Inferior parietal cortex (tissue), 1 donor: ENCODE measurements around the gene ZSCAN4.

Experiments
- DNase-seq: peaks from one replicate; pipeline ENCODE4 v3.0.0-alpha.2; 2016; ENCODE audit errors: extremely low spot score

ZSCAN4 gene

DNA sequence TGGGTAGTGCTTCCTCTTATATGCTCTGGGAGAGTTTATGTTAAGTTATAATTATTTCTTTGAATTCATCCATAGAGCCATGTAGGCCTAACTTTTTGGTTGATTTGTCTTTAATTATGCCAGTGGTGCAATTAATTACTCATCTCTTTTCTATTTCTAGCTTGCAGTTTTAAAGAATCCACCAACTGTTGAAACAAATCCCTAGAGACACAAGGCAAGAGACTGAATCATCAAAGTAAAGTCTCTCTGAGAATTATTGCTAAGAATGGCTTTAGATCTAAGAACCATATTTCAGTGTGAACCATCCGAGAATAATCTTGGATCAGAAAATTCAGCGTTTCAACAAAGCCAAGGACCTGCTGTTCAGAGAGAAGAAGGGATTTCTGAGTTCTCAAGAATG lies 7.1 kb downstream of the ZSCAN4 start:
- no peak for DNase-seq

- DNase-seq: no peak
These were observed 13.6 kb downstream of the ZSCAN4 start for GRCh38 chr19:57682226-57682766.

GRCh38 chr19:57686727-57687126 lies 18.0 kb downstream of the ZSCAN4 start:
- no peak for DNase-seq

- no peak for DNase-seq
These were observed 18.8 kb downstream of the ZSCAN4 start for GRCh38 chr19:57687363-57688010.

DNA sequence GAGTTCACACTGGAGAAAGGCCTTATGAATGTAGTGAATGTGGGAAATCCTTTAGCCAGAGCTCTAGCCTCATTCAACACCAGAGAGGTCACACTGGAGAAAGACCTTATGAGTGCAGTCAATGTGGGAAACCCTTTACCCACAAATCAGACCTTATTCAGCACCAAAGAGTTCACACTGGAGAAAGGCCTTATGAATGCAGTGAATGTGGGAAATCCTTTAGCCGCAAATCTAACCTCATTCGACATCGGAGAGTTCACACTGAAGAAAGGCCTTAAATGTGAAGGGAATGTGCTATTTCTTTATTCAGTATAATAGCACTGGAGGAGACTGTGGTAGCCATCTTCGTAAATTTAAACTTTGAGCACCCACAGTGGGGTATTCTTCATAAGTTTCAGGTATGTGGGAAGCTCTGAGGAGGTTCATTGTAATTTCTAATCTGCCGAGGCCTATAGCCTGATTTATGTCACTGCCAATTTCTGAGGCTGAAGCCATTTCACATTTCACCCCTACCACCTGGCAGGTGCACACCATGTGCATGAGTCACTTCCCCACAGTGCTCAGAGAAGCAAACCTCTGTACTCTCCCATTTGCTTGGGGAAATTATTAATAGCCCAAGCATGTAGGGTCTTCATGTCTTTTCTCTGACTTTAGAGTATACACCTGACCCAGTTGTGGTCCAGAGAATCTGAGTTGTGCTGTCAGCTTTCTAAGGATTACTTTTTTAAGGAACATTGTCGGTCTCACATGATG lies 19.5 kb downstream of the ZSCAN4 start:
- no peak for DNase-seq

GRCh38 chr19:57689750-57690149 lies 21.0 kb downstream of the ZSCAN4 start:
- DNase-seq: no peak

DNA sequence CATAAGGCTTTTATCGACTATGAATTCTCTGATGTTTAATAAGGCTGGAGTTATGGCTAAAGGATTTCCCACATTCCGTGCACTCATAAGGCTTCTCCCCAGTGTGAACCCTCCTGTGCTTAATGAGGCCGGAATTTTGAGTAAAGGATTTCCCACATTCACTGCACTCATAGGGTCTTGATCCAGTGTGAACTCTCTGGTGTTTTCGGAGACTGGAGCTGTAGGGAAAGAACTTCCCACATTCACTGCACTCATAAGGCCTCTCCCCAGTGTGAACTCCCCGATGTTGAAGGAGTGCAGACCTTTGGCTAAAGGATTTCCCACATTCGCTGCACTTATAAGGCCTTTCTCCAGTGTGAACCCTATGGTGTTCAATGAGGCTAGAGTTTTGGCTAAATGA lies 32.9 kb downstream of the ZSCAN4 start:
- DNase-seq: no peak

GRCh38 chr19:57706346-57706745 lies 37.6 kb downstream of the ZSCAN4 start:
- DNase-seq: no peak

DNA sequence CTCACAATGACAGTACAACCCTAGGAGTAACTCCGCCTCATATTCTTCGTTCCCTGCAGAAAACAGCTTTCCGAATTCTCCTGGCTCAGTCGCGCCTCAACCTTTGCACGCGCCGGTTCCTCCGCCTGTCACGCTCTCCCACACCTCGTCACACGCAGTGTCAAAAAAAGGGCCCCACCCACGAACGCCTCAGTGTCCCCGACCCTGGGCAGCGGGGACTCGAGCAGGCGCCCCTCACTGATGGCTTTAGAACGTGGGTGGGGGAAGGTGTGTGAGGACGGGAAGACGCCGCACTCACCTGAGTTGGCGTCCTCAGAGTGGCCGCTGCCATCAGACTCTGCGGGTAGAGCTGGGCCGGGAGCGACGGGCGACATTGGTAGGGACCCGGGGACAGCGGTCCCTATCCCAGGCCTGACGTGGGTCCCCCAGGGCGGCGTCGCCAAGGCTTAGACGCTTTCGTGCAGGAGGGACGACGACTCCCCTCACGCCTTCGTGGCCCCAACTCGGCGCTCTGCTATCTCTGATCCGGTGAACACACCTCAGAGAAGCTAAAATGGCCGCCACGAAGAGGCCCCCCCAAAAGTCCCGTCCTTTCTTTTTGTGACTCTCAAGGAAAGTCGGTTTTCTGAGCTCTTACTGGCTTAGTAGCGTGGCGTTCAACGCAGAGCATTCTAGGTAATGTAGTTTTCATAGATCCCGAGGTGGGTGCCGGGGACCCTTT lies 40.1 kb downstream of the ZSCAN4 start, which contains the start of gene ZNF154:
Gene ZNF154, minus strand, starts transcription at position 564 of the 721 bp plus-strand sequence. Its CDS starts 233 bp downstream, at position 331.
- DNase-seq: peak; percentile 75

GRCh38 chr19:57709616-57710015 lies 40.9 kb downstream of the ZSCAN4 start:
- no peak for DNase-seq

- no peak for DNase-seq
These were observed 43.5 kb downstream of the ZSCAN4 start for GRCh38 chr19:57712222-57712621.

GRCh38 chr19:57719424-57719823 lies 50.7 kb downstream of the ZSCAN4 start:
- DNase-seq: no peak

DNA sequence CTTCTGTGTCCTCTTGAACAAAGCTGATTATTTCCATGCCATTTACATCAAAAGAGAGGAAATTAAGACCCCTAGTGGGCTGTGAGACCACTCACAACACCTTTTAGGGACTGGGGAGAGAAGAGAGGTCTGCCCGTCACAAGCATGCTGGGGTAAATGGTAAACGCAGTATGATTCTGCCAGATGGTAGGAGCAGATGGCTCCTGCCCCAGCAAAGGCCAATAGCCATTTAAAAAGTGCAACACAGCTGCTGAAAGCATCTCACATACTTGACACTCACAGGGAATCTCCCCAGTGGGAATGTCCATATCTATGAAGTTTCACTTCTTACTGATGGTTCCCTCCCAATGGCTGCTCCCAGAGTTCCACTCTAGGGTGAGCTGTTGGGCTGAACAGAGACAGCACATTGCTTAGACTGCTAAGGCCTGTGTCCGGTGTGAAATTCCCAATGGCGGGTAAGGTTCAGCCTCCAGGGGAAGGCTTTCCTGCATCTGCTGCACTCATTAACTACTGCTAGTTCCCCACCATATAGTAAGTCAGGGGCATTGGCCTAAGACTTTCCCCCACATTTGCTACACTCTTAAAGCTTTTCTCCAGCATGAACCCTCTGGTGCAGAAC lies 51.3 kb downstream of the ZSCAN4 start:
- no peak for DNase-seq

DNA sequence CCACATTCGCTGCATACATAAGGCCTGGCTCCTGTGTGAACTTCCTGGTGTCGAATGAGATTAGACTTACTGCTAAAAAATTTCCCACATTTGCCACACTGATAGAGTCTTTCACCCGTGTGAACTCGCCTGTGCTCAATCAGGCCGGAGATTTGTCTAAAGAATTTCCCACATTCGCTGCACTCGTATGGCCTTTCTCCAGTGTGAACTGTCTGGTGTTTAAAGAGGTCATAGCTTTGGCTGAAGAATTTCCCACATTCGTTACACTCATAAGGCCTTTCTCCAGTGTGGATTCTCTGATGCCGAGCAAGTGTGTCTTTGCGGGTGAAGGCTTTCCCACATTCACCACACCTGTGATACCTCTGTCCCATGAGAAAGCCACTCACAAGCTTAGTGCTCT lies 52.1 kb downstream of the ZSCAN4 start:
- DNase-seq: no peak
